ENCODE measurements around the gene PWP2.

DNA sequence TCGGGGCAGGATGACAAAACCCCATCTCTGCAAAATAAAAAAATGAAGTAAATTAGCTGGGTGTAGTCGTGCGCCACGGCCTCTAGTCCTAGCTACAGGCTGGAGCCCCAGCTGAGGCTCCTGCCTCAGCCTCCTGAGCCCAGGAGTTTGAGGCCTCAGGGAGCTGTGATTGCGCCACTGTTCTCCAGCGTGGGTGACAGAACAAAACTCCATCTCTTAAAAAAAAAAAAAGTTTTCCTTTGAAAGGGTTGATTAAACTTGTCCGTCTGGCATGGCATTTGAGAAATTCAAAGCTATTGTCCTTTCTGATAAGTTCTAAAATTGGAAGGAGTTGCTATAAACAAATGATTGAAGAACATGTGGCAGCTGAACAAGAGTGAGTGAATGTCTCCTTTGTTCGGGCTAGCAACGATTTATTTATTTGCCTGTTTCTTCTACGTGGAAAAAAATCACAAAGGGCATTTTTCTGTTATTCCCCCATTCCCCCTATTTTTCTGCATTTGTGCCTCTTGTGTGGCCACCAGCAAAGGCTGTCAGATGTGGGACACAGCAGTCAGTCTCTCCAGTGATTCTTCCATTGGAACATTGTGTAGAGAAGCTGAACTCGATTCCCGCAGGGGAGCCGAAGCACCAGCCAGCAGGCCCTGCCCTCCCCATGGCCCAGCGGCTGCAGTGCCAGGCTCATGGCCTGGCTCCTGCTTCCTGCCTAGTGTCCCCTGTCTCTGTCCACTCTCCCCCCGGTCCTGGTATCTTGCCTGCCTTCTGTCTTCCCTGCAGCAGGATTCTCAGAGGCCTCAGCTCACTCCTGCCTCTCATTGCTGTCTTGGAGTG, 21.5 kb upstream of the PWP2 start:
- TF ChIP-seq POLR2A (IDR thresholded peaks at IDR 0.05) (no peak), CTCF (IDR thresholded peaks at IDR 0.05) (no peak)

All from esophagus squamous epithelium (tissue), 4 donors.